Tibial nerve (tissue), 4 donors: ENCODE measurements around the gene PCDHB7. TPM values are rescaled to one million over a fixed set of nuclear protein-coding genes. Genes with fewer than 3 reads are reported as not detected.
"Not testable (repeated sequence)": the region's sequence is repeated elsewhere in the genome, so short reads cannot be mapped to it uniquely, and the experiment has no call there.

ENCODE experiments used
- DNase-seq, 2 donors: peaks; one replicate each; pipeline ENCODE4 v3.0.0-alpha.2; 2019; ENCODE audit warnings: low spot score in 2 of 2
- H3K27ac ChIP-seq, 4 donors: fragments of 200-600 bp; sonication (generic) in 3 of 4; one replicate each; pipeline ENCODE4 v1.5.1; 2017 to 2019; ENCODE audit warnings: mild to moderate bottlenecking in 1 of 4
- H3K27me3 ChIP-seq, 2 donors: fragments of 200-600 bp; sonication (generic) in 1 of 2; one replicate each; pipeline versions ENCODE4 v1.5.1 to v1.6.0; 2017 to 2019
- H3K36me3 ChIP-seq, 3 donors: fragments of 200-600 bp; sonication (generic); one replicate each; pipeline ENCODE4 v1.5.1; 2018 to 2019
- H3K4me1 ChIP-seq, 4 donors: fragments of 200-600 bp; sonication (generic) in 3 of 4; one replicate each; pipeline ENCODE4 v1.5.1; 2017 to 2019
- H3K4me3 ChIP-seq, 4 donors: fragments of 200-600 bp; sonication (generic) in 3 of 4; one replicate each; pipeline ENCODE4 v1.5.1; 2017 to 2019; ENCODE audit warnings: mild to moderate bottlenecking in 1 of 4, moderate library complexity in 1 of 4
- H3K9me3 ChIP-seq, 4 donors: fragments of 200-600 bp; sonication (generic) in 3 of 4; one replicate each; pipeline ENCODE4 v1.5.1; 2017 to 2019
- EP300 ChIP-seq, 2 donors: sonication (generic); formaldehyde crosslinking; IDR thresholded peaks; one replicate each; pipeline ENCODE4 v1.6.1; 2017; ENCODE audit warnings: antibody characterized with exemption in 2 of 2, mild to moderate bottlenecking in 1 of 2
- POLR2A ChIP-seq, 2 donors: fragments of 450-650 bp; IDR thresholded peaks; one replicate each; pipeline ENCODE4 v1.6.1; 2017; ENCODE audit warnings: antibody characterized with exemption in 2 of 2, mild to moderate bottlenecking in 2 of 2, moderate library complexity in 2 of 2
- WGBS, 2 donors: methylation state at CpG; one replicate each; pipeline ENCODE4 v1.1.5; 2018; 5-methylcytosine and 5-hydroxymethylcytosine counted together
- total RNA-seq, 4 donors: library from RNA; depleted of rRNA; stranded (reverse); fragments of >200 nt; gene quantifications; one replicate each; pipeline ENCODE4 v1.1.0, GENCODE V29; 2016
- TF ChIP-seq, protein P1 (sequence below), 5 experiments: fragments of 200-600 bp in 3 of 5; fragments of 450-650 bp in 2 of 5; sonication (generic) in 3 of 5; IDR thresholded peaks; one replicate each; pipeline ENCODE4 v1.5.1; 2016 to 2019; ENCODE audit warnings: antibody characterized with exemption in 5 of 5, mild to moderate bottlenecking in 3 of 5, moderate library complexity in 2 of 5

PCDHB7 gene
- total RNA-seq, 4 donors from 2014 or later = 4.4 to 7.1 (median 5.5) TPM

DNA sequence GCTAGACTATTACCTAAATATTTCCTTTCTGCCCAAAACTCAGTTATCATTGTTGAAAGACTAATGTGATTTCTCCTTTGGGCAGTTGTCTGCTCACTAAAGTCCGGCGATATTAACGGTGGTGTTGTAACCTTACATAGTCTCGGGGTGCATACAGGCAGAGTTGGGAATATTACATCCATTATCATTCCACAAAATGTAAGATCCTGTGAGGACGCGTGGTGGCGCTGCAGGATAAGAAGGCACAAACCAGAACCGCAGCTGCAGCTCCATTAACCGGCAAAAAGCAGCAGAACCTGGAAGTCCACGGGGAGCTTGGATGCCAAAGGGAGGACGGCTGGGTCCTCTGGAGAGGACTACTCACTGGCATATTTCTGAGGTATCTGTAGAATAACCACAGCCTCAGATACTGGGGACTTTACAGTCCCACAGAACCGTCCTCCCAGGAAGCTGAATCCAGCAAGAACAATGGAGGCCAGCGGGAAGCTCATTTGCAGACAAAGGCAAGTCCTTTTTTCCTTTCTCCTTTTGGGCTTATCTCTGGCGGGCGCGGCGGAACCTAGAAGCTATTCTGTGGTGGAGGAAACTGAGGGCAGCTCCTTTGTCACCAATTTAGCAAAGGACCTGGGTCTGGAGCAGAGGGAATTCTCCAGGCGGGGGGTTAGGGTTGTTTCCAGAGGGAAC is 41.4 kb downstream of the PCDHB7 start, which contains the start of gene PCDHB13:
TSS of gene PCDHB13 (plus strand) at position 264 of the 684 bp plus-strand sequence. CDS start at position 469, 205 bp downstream.
- not testable (repeated sequence) for H3K27me3 ChIP-seq, H3K4me1 ChIP-seq, H3K4me3 ChIP-seq, H3K27ac ChIP-seq
- H3K9me3 ChIP-seq = peaks cover 0 to 96% (median 32%) of the 10 kb centered on the region in 4 donors
- peaks cover 0 to 21% (median 0%) of the 10 kb centered on the region in 3 donors for H3K36me3 ChIP-seq
- TF ChIP-seq, protein P1, sequence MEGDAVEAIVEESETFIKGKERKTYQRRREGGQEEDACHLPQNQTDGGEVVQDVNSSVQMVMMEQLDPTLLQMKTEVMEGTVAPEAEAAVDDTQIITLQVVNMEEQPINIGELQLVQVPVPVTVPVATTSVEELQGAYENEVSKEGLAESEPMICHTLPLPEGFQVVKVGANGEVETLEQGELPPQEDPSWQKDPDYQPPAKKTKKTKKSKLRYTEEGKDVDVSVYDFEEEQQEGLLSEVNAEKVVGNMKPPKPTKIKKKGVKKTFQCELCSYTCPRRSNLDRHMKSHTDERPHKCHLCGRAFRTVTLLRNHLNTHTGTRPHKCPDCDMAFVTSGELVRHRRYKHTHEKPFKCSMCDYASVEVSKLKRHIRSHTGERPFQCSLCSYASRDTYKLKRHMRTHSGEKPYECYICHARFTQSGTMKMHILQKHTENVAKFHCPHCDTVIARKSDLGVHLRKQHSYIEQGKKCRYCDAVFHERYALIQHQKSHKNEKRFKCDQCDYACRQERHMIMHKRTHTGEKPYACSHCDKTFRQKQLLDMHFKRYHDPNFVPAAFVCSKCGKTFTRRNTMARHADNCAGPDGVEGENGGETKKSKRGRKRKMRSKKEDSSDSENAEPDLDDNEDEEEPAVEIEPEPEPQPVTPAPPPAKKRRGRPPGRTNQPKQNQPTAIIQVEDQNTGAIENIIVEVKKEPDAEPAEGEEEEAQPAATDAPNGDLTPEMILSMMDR (IDR thresholded peaks at IDR 0.05) = peak in 1 of 5 experiments; percentile 26
- peak in 1 of 2 donors; percentile 24 for DNase-seq
- 6 to 10% methylated on average over 11 to 13 of the region's 18 CpGs for WGBS, 2 donors

DNA sequence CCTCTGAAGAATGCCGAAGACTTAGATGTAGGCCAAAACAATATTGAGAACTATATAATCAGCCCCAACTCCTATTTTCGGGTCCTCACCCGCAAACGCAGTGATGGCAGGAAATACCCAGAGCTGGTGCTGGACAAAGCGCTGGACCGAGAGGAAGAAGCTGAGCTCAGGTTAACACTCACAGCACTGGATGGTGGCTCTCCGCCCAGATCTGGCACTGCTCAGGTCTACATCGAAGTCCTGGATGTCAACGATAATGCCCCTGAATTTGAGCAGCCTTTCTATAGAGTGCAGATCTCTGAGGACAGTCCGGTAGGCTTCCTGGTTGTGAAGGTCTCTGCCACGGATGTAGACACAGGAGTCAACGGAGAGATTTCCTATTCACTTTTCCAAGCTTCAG is 42.1 kb downstream of the PCDHB7 start:
- WGBS, 2 donors = 67 to 70% methylated on average over 12 of the region's 12 CpGs
- not testable (repeated sequence) for DNase-seq, H3K27me3 ChIP-seq, H3K4me3 ChIP-seq, H3K4me1 ChIP-seq, H3K27ac ChIP-seq
- peaks cover 0 to 96% (median 32%) of the 10 kb centered on the region in 4 donors for H3K9me3 ChIP-seq
- H3K36me3 ChIP-seq = peaks cover 0 to 23% (median 0%) of the 10 kb centered on the region in 3 donors

DNA sequence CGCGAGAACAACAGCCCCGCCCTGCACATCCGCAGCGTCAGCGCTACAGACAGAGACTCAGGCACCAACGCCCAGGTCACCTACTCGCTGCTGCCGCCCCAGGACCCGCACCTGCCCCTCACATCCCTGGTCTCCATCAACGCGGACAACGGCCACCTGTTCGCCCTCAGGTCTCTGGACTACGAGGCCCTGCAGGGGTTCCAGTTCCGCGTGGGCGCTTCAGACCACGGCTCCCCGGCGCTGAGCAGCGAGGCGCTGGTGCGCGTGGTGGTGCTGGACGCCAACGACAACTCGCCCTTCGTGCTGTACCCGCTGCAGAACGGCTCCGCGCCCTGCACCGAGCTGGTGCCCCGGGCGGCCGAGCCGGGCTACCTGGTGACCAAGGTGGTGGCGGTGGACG is 43.1 kb downstream of the PCDHB7 start:
- Histone ChIP-seq H3K9me3 (peaks cover 0 to 96% (median 32%) of the 10 kb centered on the region in 4 donors), H3K36me3 (peaks cover 0 to 25% (median 0%) of the 10 kb centered on the region in 3 donors)
- not testable (repeated sequence) for H3K4me3 ChIP-seq, H3K27me3 ChIP-seq, H3K27ac ChIP-seq, H3K4me1 ChIP-seq, DNase-seq
- 24 to 36% methylated on average over 9 to 15 of the region's 40 CpGs for WGBS, 2 donors

DNA sequence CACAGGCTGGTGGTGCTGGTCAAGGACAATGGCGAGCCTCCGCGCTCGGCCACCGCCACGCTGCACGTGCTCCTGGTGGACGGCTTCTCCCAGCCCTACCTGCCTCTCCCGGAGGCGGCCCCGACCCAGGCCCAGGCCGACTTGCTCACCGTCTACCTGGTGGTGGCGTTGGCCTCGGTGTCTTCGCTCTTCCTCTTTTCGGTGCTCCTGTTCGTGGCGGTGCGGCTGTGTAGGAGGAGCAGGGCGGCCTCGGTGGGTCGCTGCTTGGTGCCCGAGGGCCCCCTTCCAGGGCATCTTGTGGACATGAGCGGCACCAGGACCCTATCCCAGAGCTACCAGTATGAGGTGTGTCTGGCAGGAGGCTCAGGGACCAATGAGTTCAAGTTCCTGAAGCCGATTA is 43.6 kb downstream of the PCDHB7 start:
- H3K4me1 ChIP-seq, DNase-seq, H3K27me3 ChIP-seq, H3K27ac ChIP-seq, H3K4me3 ChIP-seq: not testable (repeated sequence)
- Histone ChIP-seq H3K36me3 (peaks cover 0 to 25% (median 0%) of the 10 kb centered on the region in 3 donors), H3K9me3 (peaks cover 0 to 96% (median 33%) of the 10 kb centered on the region in 4 donors)
- WGBS, 2 donors = 30 to 42% methylated on average over 3 to 14 of the region's 26 CpGs

DNA sequence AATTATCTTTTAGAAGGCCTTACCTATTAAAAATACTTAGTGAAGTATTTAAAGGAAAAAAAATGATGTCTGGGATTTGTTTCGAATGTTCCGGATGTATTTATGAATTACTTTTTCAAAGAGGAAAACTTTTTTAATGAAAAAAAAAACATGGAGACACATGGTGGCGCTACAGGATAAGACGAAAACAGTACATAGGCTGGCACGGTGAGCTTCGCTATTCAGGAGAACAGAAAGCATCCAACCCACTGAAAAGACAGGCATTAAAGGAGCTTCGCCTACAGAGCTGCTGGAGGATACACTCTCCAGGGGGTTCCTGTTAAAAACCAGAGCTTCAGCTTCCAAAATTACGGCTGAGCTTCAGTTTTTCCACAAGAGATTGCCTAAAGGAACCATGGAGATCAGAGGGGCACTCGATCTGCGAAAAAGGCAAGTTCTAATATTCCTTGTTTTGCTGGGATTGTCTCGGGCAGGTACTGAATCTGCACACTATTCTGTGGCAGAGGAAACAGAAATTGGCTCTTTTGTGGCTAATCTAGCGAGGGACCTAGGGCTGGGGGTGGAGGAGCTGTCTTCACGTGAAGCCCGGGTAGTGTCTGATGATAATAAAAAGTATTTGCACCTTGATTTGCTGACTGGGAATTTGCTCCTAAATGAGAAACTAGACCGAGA is 50.8 kb downstream of the PCDHB7 start, which contains the start of gene PCDHB14:
TSS of gene PCDHB14 (plus strand) at position 232 of the 672 bp plus-strand sequence. CDS start at position 395, 163 bp downstream.
- WGBS, 2 donors = 28 to 31% methylated on average over 15 of the region's 15 CpGs
- Histone ChIP-seq H3K27me3 (no peaks in the 10 kb centered on the region), H3K36me3 (peaks cover 0 to 20% (median 0%) of the 10 kb centered on the region in 3 donors), H3K4me1 (no peaks in the 10 kb centered on the region), H3K27ac (no peak within 1 kb of the TSS), H3K9me3 (peaks cover 4 to 98% (median 43%) of the 10 kb centered on the region in 4 donors), H3K4me3 (peak within 1 kb of the TSS in 1 of 4 donors; percentile 27)
- TF ChIP-seq POLR2A (IDR thresholded peaks at IDR 0.05) (no peak), EP300 (IDR thresholded peaks at IDR 0.05) (no peak)
- TF ChIP-seq, protein P1 (IDR thresholded peaks at IDR 0.05) = no peak
- DNase-seq = no peak

DNA sequence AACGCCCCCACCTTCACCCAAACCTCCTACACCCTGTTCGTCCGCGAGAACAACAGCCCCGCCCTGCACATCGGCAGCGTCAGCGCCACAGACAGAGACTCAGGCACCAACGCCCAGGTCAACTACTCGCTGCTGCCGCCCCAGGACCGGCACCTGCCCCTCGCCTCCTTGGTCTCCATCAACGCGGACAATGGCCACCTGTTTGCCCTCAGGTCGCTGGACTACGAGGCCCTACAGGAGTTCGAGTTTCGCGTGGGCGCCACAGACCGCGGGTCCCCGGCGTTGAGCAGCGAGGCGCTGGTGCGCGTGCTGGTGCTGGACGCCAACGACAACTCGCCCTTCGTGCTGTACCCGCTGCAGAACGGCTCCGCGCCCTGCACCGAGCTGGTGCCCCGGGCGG is 52.4 kb downstream of the PCDHB7 start:
- not testable (repeated sequence) for H3K4me3 ChIP-seq, H3K36me3 ChIP-seq, H3K4me1 ChIP-seq, DNase-seq, H3K27me3 ChIP-seq, H3K27ac ChIP-seq
- H3K9me3 ChIP-seq = peaks cover 4 to 94% (median 41%) of the 10 kb centered on the region in 4 donors
- WGBS, 2 donors = 14 to 33% methylated on average over 12 to 18 of the region's 40 CpGs

DNA sequence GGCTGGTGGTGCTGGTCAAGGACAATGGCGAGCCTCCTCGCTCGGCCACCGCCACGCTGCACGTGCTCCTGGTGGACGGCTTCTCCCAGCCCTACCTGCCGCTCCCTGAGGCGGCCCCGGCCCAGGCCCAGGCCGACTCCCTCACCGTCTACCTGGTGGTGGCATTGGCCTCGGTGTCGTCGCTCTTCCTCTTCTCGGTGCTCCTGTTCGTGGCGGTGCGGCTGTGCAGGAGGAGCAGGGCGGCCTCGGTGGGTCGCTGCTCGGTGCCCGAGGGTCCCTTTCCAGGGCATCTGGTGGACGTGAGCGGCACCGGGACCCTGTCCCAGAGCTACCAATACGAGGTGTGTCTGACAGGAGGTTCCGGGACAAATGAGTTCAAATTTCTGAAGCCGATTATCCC is 53.0 kb downstream of the PCDHB7 start:
- DNase-seq, H3K4me3 ChIP-seq, H3K4me1 ChIP-seq, H3K36me3 ChIP-seq, H3K27ac ChIP-seq, H3K27me3 ChIP-seq: not testable (repeated sequence)
- 40 to 51% methylated on average over 8 to 18 of the region's 30 CpGs for WGBS, 2 donors
- H3K9me3 ChIP-seq = peaks cover 4 to 94% (median 40%) of the 10 kb centered on the region in 4 donors

Other genes starting within 250 kb of the PCDHB7 start
- 1 to 10 TPM; 1.2 to 3.3 (median 2.7) TPM for gene PCDHAC1, start 246.3 kb upstream of the PCDHB7 start, total RNA-seq
- 1 to 10 TPM in 3 of 4 donors, under 1 TPM in 1; 0.78 to 4.2 (median 2.5) TPM for gene PCDHAC2, start 206.2 kb upstream of the PCDHB7 start, total RNA-seq
- under 1 TPM in 1 of 4 donors, not detected in 3; 0.21 TPM for gene PCDHB1, start 121.3 kb upstream of the PCDHB7 start, total RNA-seq
- gene PCDHB2, start 78.0 kb upstream of the PCDHB7 start, total RNA-seq = 1 to 10 TPM; 1.7 to 7.5 (median 4.6) TPM
- gene PCDHB3, start 72.2 kb upstream of the PCDHB7 start, total RNA-seq = 1 to 10 TPM; 3.9 to 7.4 (median 4.9) TPM
- gene PCDHB4, start 50.8 kb upstream of the PCDHB7 start, total RNA-seq = 10 to 100 TPM in 3 of 4 donors, 1 to 10 TPM in 1; 7.3 to 19.8 (median 14.8) TPM
- 10 to 100 TPM in 2 of 4 donors, 1 to 10 TPM in 2; 5.9 to 15.5 (median 9.6) TPM for gene PCDHB5, start 37.4 kb upstream of the PCDHB7 start, total RNA-seq
- 1 to 10 TPM; 1.8 to 3.7 (median 2.4) TPM for gene PCDHB6, start 22.6 kb upstream of the PCDHB7 start, total RNA-seq
- 1 to 10 TPM; 1.0 to 4.2 (median 3.5) TPM for gene PCDHB8, start 5.1 kb downstream of the PCDHB7 start, total RNA-seq
- gene PCDHB16, start 9.7 kb downstream of the PCDHB7 start, total RNA-seq = 10 to 100 TPM in 3 of 4 donors, 1 to 10 TPM in 1; 9.2 to 17.7 (median 14.6) TPM
- 1 to 10 TPM; 4.6 to 9.2 (median 7.4) TPM for gene PCDHB9, start 14.5 kb downstream of the PCDHB7 start, total RNA-seq
- 10 to 100 TPM in 1 of 4 donors, 1 to 10 TPM in 3; 4.8 to 10.4 (median 5.6) TPM for gene PCDHB10, start 19.7 kb downstream of the PCDHB7 start, total RNA-seq
- 1 to 10 TPM; 6.9 to 8.6 (median 7.6) TPM for gene PCDHB11, start 27.0 kb downstream of the PCDHB7 start, total RNA-seq
- 10 to 100 TPM in 3 of 4 donors, 1 to 10 TPM in 1; 5.7 to 12.6 (median 12.2) TPM for gene PCDHB12, start 36.1 kb downstream of the PCDHB7 start, total RNA-seq
- 1 to 10 TPM; 8.2 to 9.8 (median 9.2) TPM for gene PCDHB13, start 41.3 kb downstream of the PCDHB7 start, total RNA-seq
- gene PCDHB14, start 50.7 kb downstream of the PCDHB7 start, total RNA-seq = 10 to 100 TPM in 2 of 4 donors, 1 to 10 TPM in 2; 6.6 to 13.0 (median 10.3) TPM
- 1 to 10 TPM; 5.4 to 7.6 (median 6.4) TPM for gene PCDHB15, start 72.8 kb downstream of the PCDHB7 start, total RNA-seq
- 1 to 10 TPM in 1 of 4 donors, under 1 TPM in 1, not detected in 2; 0.42 to 4.8 TPM for gene SLC25A2, start 131.4 kb downstream of the PCDHB7 start, total RNA-seq
- 10 to 100 TPM; 49.5 to 80.0 (median 59.5) TPM for gene TAF7, start 148.1 kb downstream of the PCDHB7 start, total RNA-seq
- 1 to 10 TPM in 3 of 4 donors, under 1 TPM in 1; 0.90 to 2.5 (median 1.8) TPM for gene PCDHGA1, start 157.9 kb downstream of the PCDHB7 start, total RNA-seq
- gene PCDHGA2, start 166.1 kb downstream of the PCDHB7 start, total RNA-seq = 10 to 100 TPM in 3 of 4 donors, 1 to 10 TPM in 1; 9.6 to 20.4 (median 12.7) TPM
- gene PCDHGA3, start 171.2 kb downstream of the PCDHB7 start, total RNA-seq = 10 to 100 TPM in 1 of 4 donors, 1 to 10 TPM in 3; 6.5 to 10.5 (median 8.7) TPM
- 1 to 10 TPM; 4.3 to 8.4 (median 6.8) TPM for gene PCDHGB1, start 177.5 kb downstream of the PCDHB7 start, total RNA-seq
- 10 to 100 TPM in 2 of 4 donors, 1 to 10 TPM in 2; 5.1 to 13.5 (median 9.2) TPM for gene PCDHGA4, start 182.4 kb downstream of the PCDHB7 start, total RNA-seq
- gene PCDHGB2, start 187.3 kb downstream of the PCDHB7 start, total RNA-seq = 10 to 100 TPM in 2 of 4 donors, 1 to 10 TPM in 2; 9.2 to 14.0 (median 10.4) TPM
- 10 to 100 TPM in 3 of 4 donors, 1 to 10 TPM in 1; 8.2 to 13.2 (median 12.1) TPM for gene PCDHGA5, start 191.5 kb downstream of the PCDHB7 start, total RNA-seq
- 10 to 100 TPM in 2 of 4 donors, 1 to 10 TPM in 2; 7.8 to 12.4 (median 10.1) TPM for gene PCDHGB3, start 197.6 kb downstream of the PCDHB7 start, total RNA-seq
- 10 to 100 TPM in 2 of 4 donors, 1 to 10 TPM in 2; 7.4 to 12.3 (median 10.1) TPM for gene PCDHGA6, start 201.2 kb downstream of the PCDHB7 start, total RNA-seq
- 10 to 100 TPM in 1 of 4 donors, 1 to 10 TPM in 3; 7.6 to 12.2 (median 9.2) TPM for gene PCDHGA7, start 210.1 kb downstream of the PCDHB7 start, total RNA-seq
- gene PCDHGB4, start 215.1 kb downstream of the PCDHB7 start, total RNA-seq = 10 to 100 TPM in 3 of 4 donors, 1 to 10 TPM in 1; 9.3 to 12.3 (median 11.1) TPM
- 1 to 10 TPM; 5.5 to 9.3 (median 6.6) TPM for gene PCDHGA8, start 220.0 kb downstream of the PCDHB7 start, total RNA-seq
- 10 to 100 TPM in 3 of 4 donors, 1 to 10 TPM in 1; 9.9 to 22.4 (median 16.2) TPM for gene PCDHGB5, start 225.3 kb downstream of the PCDHB7 start, total RNA-seq
- 10 to 100 TPM in 3 of 4 donors, 1 to 10 TPM in 1; 8.4 to 13.8 (median 11.9) TPM for gene PCDHGA9, start 230.1 kb downstream of the PCDHB7 start, total RNA-seq
- 10 to 100 TPM in 3 of 4 donors, 1 to 10 TPM in 1; 9.2 to 16.8 (median 13.9) TPM for gene PCDHGB6, start 235.4 kb downstream of the PCDHB7 start, total RNA-seq
- gene PCDHGA10, start 240.3 kb downstream of the PCDHB7 start, total RNA-seq = 10 to 100 TPM in 2 of 4 donors, 1 to 10 TPM in 2; 7.6 to 15.0 (median 10.6) TPM
- gene PCDHGB7, start 245.0 kb downstream of the PCDHB7 start, total RNA-seq = 10 to 100 TPM; 14.6 to 19.2 (median 18.0) TPM
- 1 to 10 TPM; 8.3 to 9.3 (median 8.9) TPM for gene PCDHGA11, start 248.4 kb downstream of the PCDHB7 start, total RNA-seq